Endodermal cell (in vitro differentiated cells): ENCODE data around the gene EEF1G. TPM values are rescaled to one million over a fixed set of nuclear protein-coding genes. Genes with fewer than 3 reads are reported as not detected.

Experiments used
- DNase-seq: peaks from one replicate; pipeline ENCODE4 v3.0.0-alpha.2; 2017
- H3K27ac ChIP-seq: 2 replicates; pipeline ENCODE4 v1.5.1; 2013; ENCODE audit warnings: mild to moderate bottlenecking, low read depth, low read length, moderate library complexity
- H3K27me3 ChIP-seq: 2 replicates; pipeline ENCODE4 v1.6.1; 2013; ENCODE audit warnings: mild to moderate bottlenecking, low read length, moderate library complexity; ENCODE audit not compliant: insufficient read depth, control insufficient read depth, poor library complexity, severe bottlenecking
- H3K36me3 ChIP-seq: 2 replicates; pipeline ENCODE4 v1.7.0; 2013; ENCODE audit warnings: mild to moderate bottlenecking, low read length, moderate library complexity; ENCODE audit not compliant: control insufficient read depth, insufficient read depth
- H3K4me1 ChIP-seq: one replicate; pipeline ENCODE4 v1.7.0; 2013; ENCODE audit warnings: low read length; ENCODE audit not compliant: control insufficient read depth, insufficient read depth
- H3K4me3 ChIP-seq: 2 replicates; pipeline ENCODE4 v1.5.1; 2013; ENCODE audit warnings: mild to moderate bottlenecking, low read length, moderate library complexity
- H3K9ac ChIP-seq: 2 replicates; pipeline ENCODE4 v1.6.1; 2013; ENCODE audit warnings: mild to moderate bottlenecking, low read length, moderate library complexity; ENCODE audit not compliant: poor library complexity, severe bottlenecking; ENCODE audit errors: extremely low read depth
- H3K9me3 ChIP-seq: 2 replicates; pipeline ENCODE4 v1.6.1; 2013; ENCODE audit warnings: mild to moderate bottlenecking, low read length, moderate library complexity; ENCODE audit not compliant: control insufficient read depth
- H3K27ac Mint-ChIP-seq: 2 replicates; pipeline ENCODE4 v1.8.0; 2020; ENCODE audit warnings: mixed read lengths
- H3K27me3 Mint-ChIP-seq: 2 replicates; pipeline ENCODE4 v1.8.0; 2021; ENCODE audit warnings: mild to moderate bottlenecking, mixed read lengths; ENCODE audit not compliant: insufficient read depth
- H3K36me3 Mint-ChIP-seq: 2 replicates; pipeline ENCODE4 v1.8.0; 2020; ENCODE audit warnings: low read depth, mixed read lengths
- H3K4me1 Mint-ChIP-seq: 2 replicates; pipeline ENCODE4 v1.8.0; 2020; ENCODE audit warnings: mixed read lengths
- H3K4me3 Mint-ChIP-seq: 2 replicates; pipeline ENCODE4 v1.8.0; 2020; ENCODE audit warnings: mild to moderate bottlenecking, moderate library complexity, mixed read lengths
- H3K9me3 Mint-ChIP-seq: 2 replicates; pipeline ENCODE4 v1.8.0; 2020; ENCODE audit warnings: mild to moderate bottlenecking, mixed read lengths
- CTCF ChIP-seq: fragments of 200-600 bp; sonication (generic); conservative IDR thresholded peaks from 2 replicates; pipeline ENCODE4 v1.5.0; 2021; ENCODE audit warnings: antibody characterized with exemption, mild to moderate bottlenecking
- WGBS, 2 experiments: methylation state at CpG; one replicate each; pipeline versions ENCODE4 v1.1.5 to v1.1.7; 2013; ENCODE audit warnings: missing lambda C conversion rate in 2 of 2, mixed read lengths in 1 of 2; ENCODE audit not compliant: insufficient coverage in 1 of 2, insufficient read length in 1 of 2; 5-methylcytosine and 5-hydroxymethylcytosine counted together
- total RNA-seq, 2 donors: library from RNA; stranded (reverse); fragmentation: NEBNext Ultra II Directional in 1 of 2; extraction: Animal tissue kit (Norgen Biotek cat#: 25700) in 1 of 2; gene quantifications; 2 replicates in 1 of 2; 3 replicates in 1 of 2; pipeline ENCODE4 v1.2.1, GENCODE V29; 2021

EEF1G gene
- total RNA-seq, 2 donors from 2014 or later: 1,705 to 1,818 TPM

- 92 to 93% methylated on average over 3 to 5 of the region's 6 CpGs for WGBS, 2 experiments
- Histone ChIP-seq H3K9me3 (no peaks in the 10 kb centered on the region), H3K27ac (no peak overlapping the region), H3K9ac (no peak overlapping the region), H3K4me3 (no peak overlapping the region), H3K27me3 (no peaks in the 10 kb centered on the region), H3K4me1 (peaks cover 7% of the 10 kb centered on the region), H3K36me3 (no peaks in the 10 kb centered on the region)
- Mint-ChIP-seq H3K9me3 (no peaks in the 10 kb centered on the region), H3K4me3 (no peak overlapping the region), H3K36me3 (peaks cover 14% of the 10 kb centered on the region), H3K27me3 (no peaks in the 10 kb centered on the region), H3K27ac (no peak overlapping the region), H3K4me1 (peaks cover 36% of the 10 kb centered on the region)
- no peak for DNase-seq
- no peak for TF ChIP-seq CTCF
Observed at GRCh38 chr11:62610403-62610802, 36.7 kb upstream of the EEF1G start.

GRCh38 chr11:62608776-62609175 lies 35.1 kb upstream of the EEF1G start:
- H3K27me3 Mint-ChIP-seq: peaks cover 9% of the 10 kb centered on the region
- Histone ChIP-seq H3K9ac (no peak overlapping the region), H3K9me3 (no peaks in the 10 kb centered on the region), H3K4me1 (peaks cover 4% of the 10 kb centered on the region), H3K27me3 (peaks cover under 1% of the 10 kb centered on the region), H3K27ac (no peak overlapping the region), H3K4me3 (no peak overlapping the region), H3K36me3 (no peaks in the 10 kb centered on the region)
- 91 to 100% methylated on average over 4 to 12 of the region's 12 CpGs for WGBS, 2 experiments
- H3K27ac Mint-ChIP-seq: no peak overlapping the region
- peaks cover 25% of the 10 kb centered on the region for H3K36me3 Mint-ChIP-seq
- TF ChIP-seq CTCF: no peak
- H3K4me1 Mint-ChIP-seq: peaks cover 30% of the 10 kb centered on the region
- H3K9me3 Mint-ChIP-seq: no peaks in the 10 kb centered on the region
- DNase-seq: no peak
- no peak overlapping the region for H3K4me3 Mint-ChIP-seq

GRCh38 chr11:62607714-62608113 lies 34.0 kb upstream of the EEF1G start:
- H3K9ac ChIP-seq: no peak overlapping the region
- Mint-ChIP-seq H3K27me3 (peaks cover 19% of the 10 kb centered on the region), H3K4me3 (no peak overlapping the region), H3K27ac (peak overlapping the region; percentile 91), H3K4me1 (peaks cover 36% of the 10 kb centered on the region), H3K36me3 (peaks cover 28% of the 10 kb centered on the region), H3K9me3 (no peaks in the 10 kb centered on the region)
- 64 to 90% methylated on average over 4 of the region's 4 CpGs for WGBS, 2 experiments
- no peak overlapping the region for H3K4me3 ChIP-seq
- H3K27me3 ChIP-seq: peaks cover 11% of the 10 kb centered on the region
- no peaks in the 10 kb centered on the region for H3K9me3 ChIP-seq
- DNase-seq: no peak
- H3K36me3 ChIP-seq: no peaks in the 10 kb centered on the region
- TF ChIP-seq CTCF: no peak
- H3K4me1 ChIP-seq: peaks cover 4% of the 10 kb centered on the region
- no peak overlapping the region for H3K27ac ChIP-seq
